Muscle layer of duodenum (tissue), 2 donors: ENCODE data around the gene ANP32A.
"Not testable (repeated sequence)": the region's sequence is repeated elsewhere in the genome, so short reads cannot be mapped to it uniquely, and the experiment has no call there.

Source experiments
- H3K27ac ChIP-seq: one replicate; pipeline ENCODE4 v1.7.0; 2013; ENCODE audit warnings: mild to moderate bottlenecking, low read length
- H3K27me3 ChIP-seq: one replicate; pipeline ENCODE4 v1.7.0; 2013; ENCODE audit warnings: low read depth, mild to moderate bottlenecking, control low read depth, low read length
- H3K36me3 ChIP-seq, 2 donors: one replicate each; pipeline ENCODE4 v1.7.0; 2013; ENCODE audit warnings: low read length in 2 of 2, control low read depth in 1 of 2, mild to moderate bottlenecking in 1 of 2; ENCODE audit not compliant: insufficient read depth in 2 of 2, control insufficient read depth in 1 of 2
- H3K4me1 ChIP-seq, 2 donors: one replicate each; pipeline ENCODE4 v1.7.0; 2013; ENCODE audit warnings: low read length in 2 of 2, mild to moderate bottlenecking in 2 of 2, control low read depth in 1 of 2, moderate library complexity in 1 of 2; ENCODE audit not compliant: insufficient read depth in 2 of 2, control insufficient read depth in 1 of 2
- H3K4me3 ChIP-seq, 2 donors: one replicate each; pipeline ENCODE4 v1.7.0; 2013; ENCODE audit warnings: low read length in 2 of 2, low read depth in 1 of 2, mild to moderate bottlenecking in 1 of 2
- H3K9me3 ChIP-seq, 2 donors: one replicate each; pipeline ENCODE4 v1.7.0; 2013; ENCODE audit warnings: low read length in 2 of 2, control low read depth in 1 of 2, mild to moderate bottlenecking in 1 of 2; ENCODE audit not compliant: control insufficient read depth in 1 of 2
- donor health status: healthy.

The ANP32A gene

DNA sequence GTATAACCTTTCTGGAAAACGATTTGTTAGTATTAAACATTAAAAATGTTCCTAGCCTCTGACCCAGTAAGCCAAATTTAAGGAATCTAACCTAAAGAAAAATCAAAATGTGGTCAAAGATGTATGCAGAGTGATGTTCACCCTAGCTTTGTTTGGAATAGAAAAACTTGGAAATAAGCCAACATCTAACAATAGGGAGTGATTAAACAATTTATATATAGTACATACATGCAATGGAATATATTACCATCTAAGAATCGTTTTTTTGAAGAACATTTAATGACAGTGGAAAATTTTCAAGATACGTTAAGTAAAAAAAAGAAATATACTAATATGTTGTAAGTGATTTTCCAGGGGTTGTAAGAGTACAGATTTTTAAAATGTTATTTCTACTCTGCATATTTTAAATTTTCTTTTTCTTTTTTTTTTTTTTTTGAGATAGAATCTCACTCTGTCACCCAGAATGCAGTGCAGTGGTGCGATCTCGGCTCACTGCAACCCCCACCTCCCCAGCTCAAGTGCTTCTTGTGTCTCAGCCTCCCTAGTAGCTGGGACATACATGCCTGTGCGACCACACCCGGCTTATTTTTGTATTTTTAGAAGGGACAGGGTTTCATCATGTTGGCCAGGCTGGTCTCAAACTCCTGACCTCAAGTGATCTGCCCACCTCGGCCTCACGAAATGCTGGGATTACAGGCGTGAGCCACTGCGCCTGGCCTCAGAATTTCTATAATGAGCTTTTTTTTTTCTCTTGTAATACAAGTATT lies 54.9 kb downstream of the ANP32A start:
- Histone ChIP-seq H3K4me3 (no peak overlapping the region), H3K27me3 (no peaks in the 10 kb centered on the region), H3K9me3 (no peaks in the 10 kb centered on the region), H3K4me1 (no peaks in the 10 kb centered on the region), H3K27ac (no peak overlapping the region), H3K36me3 (no peaks in the 10 kb centered on the region)

DNA sequence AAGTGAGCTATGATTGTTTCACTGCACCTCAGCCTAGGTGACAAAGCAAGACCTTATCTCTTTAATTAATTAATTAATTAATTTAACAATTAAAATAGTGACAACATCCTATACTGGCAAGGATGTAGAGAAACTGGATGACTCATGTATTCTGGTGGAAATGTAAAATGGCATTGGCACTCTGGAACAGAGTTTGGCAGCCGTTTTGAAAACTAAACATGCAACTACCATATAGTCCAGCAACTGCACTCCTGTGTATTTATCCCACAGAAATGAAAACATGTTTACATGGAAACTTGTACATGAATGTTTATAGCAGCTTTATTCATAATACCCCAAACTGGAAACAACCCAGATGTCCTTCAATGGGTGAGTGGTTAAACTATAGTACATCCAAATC lies 56.6 kb downstream of the ANP32A start:
- H3K27ac ChIP-seq, result no peak overlapping the region

DNA sequence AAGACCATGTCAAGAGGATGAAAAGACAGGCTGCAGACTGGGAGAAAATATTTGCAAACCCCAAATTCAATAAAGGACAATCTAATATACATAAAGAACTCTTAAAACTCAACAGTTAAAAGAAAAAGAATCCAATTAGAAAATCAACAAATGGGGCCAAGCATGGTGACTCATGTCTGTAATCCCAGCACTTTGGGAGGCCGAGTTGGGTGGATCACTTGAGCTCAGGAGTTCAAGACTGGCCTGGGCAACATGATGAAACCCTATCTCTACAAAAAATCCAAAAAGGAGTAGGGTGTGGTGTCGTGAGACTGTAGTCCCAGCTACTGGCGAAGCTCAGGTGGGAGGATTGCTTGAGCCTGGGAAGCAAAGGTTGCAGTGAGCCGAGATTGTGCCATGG lies 57.6 kb downstream of the ANP32A start:
- H3K27me3 ChIP-seq, result no peaks in the 10 kb centered on the region
- H3K4me1 ChIP-seq, result no peaks in the 10 kb centered on the region
- no peak overlapping the region for H3K27ac ChIP-seq
- no peaks in the 10 kb centered on the region for H3K36me3 ChIP-seq
- no peaks in the 10 kb centered on the region for H3K9me3 ChIP-seq
- no peak overlapping the region for H3K4me3 ChIP-seq

More for the DNA sequence above, 56.6 kb downstream of the ANP32A start:
- Histone ChIP-seq H3K4me3 (no peak overlapping the region), H3K36me3 (no peaks in the 10 kb centered on the region), H3K27me3 (no peaks in the 10 kb centered on the region), H3K9me3 (no peaks in the 10 kb centered on the region), H3K4me1 (no peaks in the 10 kb centered on the region)

- not testable (repeated sequence) for H3K4me1 ChIP-seq, H3K27ac ChIP-seq, H3K36me3 ChIP-seq, H3K9me3 ChIP-seq, H3K4me3 ChIP-seq, H3K27me3 ChIP-seq
These were observed 60.6 kb downstream of the ANP32A start for GRCh38 chr15:68759982-68760579.

DNA sequence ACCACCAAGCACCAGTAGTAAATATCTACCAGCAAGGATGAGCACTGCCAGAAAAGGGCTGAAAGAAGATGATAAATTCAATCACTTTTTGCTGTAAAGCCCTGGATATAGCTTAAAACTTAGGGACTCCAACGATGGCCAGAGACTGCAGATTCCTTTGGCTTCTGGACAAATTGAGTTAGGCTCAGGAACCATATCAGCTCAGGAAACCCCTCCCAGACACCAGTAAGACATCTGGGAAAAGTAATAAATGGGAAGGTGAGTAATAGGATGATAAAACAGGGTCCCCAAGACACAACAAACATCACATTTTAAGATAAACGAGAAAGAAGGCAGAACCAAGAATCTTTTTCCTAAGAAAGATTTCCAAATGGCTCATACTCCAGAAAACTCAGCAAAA lies 65.0 kb downstream of the ANP32A start:
- H3K27me3 ChIP-seq, result no peaks in the 10 kb centered on the region
- H3K9me3 ChIP-seq, result no peaks in the 10 kb centered on the region
- no peak overlapping the region for H3K27ac ChIP-seq
- no peak overlapping the region for H3K4me3 ChIP-seq
- no peaks in the 10 kb centered on the region for H3K4me1 ChIP-seq
- H3K36me3 ChIP-seq, result no peaks in the 10 kb centered on the region

- H3K4me1 ChIP-seq, result no peaks in the 10 kb centered on the region
- H3K27me3 ChIP-seq, result no peaks in the 10 kb centered on the region
- no peak overlapping the region for H3K27ac ChIP-seq
- no peaks in the 10 kb centered on the region for H3K36me3 ChIP-seq
- H3K9me3 ChIP-seq, result peaks cover 0 to 4% of the 10 kb centered on the region in 2 donors
- H3K4me3 ChIP-seq, result no peak overlapping the region
These were observed 69.1 kb downstream of the ANP32A start for GRCh38 chr15:68751622-68752021.

DNA sequence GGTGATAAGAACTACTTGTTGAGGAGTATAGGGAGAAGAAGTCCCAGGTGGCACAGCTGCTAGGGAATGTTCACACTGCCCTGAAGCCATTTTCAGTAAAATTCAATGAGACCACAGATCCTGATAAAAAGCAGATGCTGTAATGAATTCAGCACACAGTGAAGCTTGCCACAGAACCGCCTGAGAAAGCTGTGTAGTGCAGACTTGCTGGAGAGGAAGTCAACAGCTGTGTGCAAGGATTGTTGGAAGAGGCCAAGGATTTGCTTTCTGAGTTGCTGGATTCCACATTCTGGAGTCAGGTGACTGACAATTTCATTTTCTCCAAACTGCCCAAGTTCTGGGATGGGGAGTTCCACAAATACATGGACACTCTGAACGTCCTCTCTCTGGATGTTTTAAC lies 70.9 kb downstream of the ANP32A start:
- Histone ChIP-seq H3K36me3 (no peaks in the 10 kb centered on the region), H3K4me1 (no peaks in the 10 kb centered on the region), H3K9me3 (peaks cover 0 to 4% of the 10 kb centered on the region in 2 donors), H3K27ac (no peak overlapping the region), H3K27me3 (no peaks in the 10 kb centered on the region), H3K4me3 (no peak overlapping the region)

DNA sequence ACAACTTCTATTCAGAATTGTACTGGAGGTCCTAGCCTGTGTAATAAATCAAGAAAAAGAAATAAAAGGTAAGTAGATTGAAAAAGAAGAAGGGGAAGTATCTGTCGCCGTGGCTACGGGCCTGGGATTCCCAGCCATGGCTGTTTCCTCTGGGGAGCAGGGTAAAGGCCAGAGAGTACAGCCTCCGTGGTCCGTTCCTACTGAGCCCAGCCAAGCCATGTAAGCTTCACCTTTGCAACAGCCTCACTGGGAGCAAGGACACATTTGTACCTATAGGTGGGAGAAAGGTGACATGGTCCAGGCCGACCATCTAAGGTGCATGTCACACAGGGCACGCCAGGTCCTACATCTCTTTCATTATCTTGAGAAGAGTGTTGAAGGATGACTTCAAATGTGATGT lies 71.3 kb downstream of the ANP32A start:
- Histone ChIP-seq H3K27ac (no peak overlapping the region), H3K4me1 (no peaks in the 10 kb centered on the region), H3K9me3 (peaks cover 0 to 4% of the 10 kb centered on the region in 2 donors), H3K36me3 (no peaks in the 10 kb centered on the region), H3K27me3 (no peaks in the 10 kb centered on the region), H3K4me3 (no peak overlapping the region)

- Histone ChIP-seq H3K27ac (no peak overlapping the region), H3K4me1 (no peaks in the 10 kb centered on the region), H3K4me3 (no peak overlapping the region), H3K27me3 (no peaks in the 10 kb centered on the region), H3K36me3 (no peaks in the 10 kb centered on the region), H3K9me3 (no peaks in the 10 kb centered on the region)
These were observed 77.4 kb downstream of the ANP32A start for GRCh38 chr15:68743256-68743655.

- Histone ChIP-seq H3K4me1 (no peaks in the 10 kb centered on the region), H3K27me3 (no peaks in the 10 kb centered on the region)
These were observed 81.2 kb downstream of the ANP32A start for GRCh38 chr15:68739390-68740080.

DNA sequence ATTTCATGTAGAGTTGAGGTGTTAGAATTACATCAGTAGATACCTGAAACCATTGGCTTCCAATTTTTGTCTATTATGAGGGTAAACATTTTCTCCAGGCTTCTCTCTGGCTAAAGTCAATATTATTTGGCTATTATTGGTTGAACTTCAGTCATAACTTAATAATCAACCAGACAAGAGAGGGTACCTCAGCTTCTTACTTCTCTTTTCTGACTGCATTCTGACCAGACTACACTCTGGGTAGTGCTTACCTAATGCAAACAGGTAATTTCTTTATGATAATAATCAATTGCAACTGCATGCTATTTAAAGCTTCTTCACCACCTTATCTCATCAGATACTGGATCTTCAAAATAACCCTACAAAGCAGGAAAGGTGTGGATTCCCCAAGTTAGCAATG lies 85.1 kb downstream of the ANP32A start:
- Histone ChIP-seq H3K4me3 (no peak overlapping the region), H3K36me3 (no peaks in the 10 kb centered on the region), H3K27me3 (no peaks in the 10 kb centered on the region), H3K9me3 (no peaks in the 10 kb centered on the region), H3K4me1 (peaks cover 0 to 8% of the 10 kb centered on the region in 2 donors), H3K27ac (no peak overlapping the region)

More at GRCh38 chr15:68739390-68740080, 81.2 kb downstream of the ANP32A start:
- Histone ChIP-seq H3K4me3 (no peak overlapping the region), H3K9me3 (no peaks in the 10 kb centered on the region), H3K36me3 (no peaks in the 10 kb centered on the region), H3K27ac (no peak overlapping the region)
